HCT116 (cell line): ENCODE data around the gene SFTPB. TPM values are rescaled to one million over a fixed set of nuclear protein-coding genes. Genes with fewer than 3 reads are reported as not detected.

Source experiments
- ATAC-seq: fragments of 200-7000 bp; cut with Tn5 transposase; 2 replicates; pipeline ENCODE4 v1.9.1; 2020; ENCODE audit warnings: mild to moderate bottlenecking, moderate library complexity
- BruUV-seq: library from RNA; stranded (reverse); fragments of 400-500 nt; replicated peaks from 2 replicates; lab custom pipeline; 2021; lab: Mats Ljungman, UMichigan
- CTCF ChIA-PET: fragments of 300-600 bp; sonication (Branson Sonifier 250); formaldehyde crosslinking; loops from one replicate; lab custom pipeline; 2021; ENCODE audit warnings: antibody characterized with exemption; lab: Charles Lee
- POLR2A ChIA-PET: fragments of 300-600, 350-600 bp; sonication (Branson Sonifier 250); formaldehyde crosslinking; loops from one replicate; lab custom pipeline; 2021; ENCODE audit warnings: antibody characterized with exemption; lab: Charles Lee
- RAD21 ChIA-PET, 2 experiments: fragments of 300-600 bp; sonication (Branson Sonifier 250); formaldehyde crosslinking; loops; one replicate each; lab custom pipeline; 2023; ENCODE audit warnings: low total read pairs in 2 of 2; ENCODE audit not compliant: uncharacterized antibody in 2 of 2, unreplicated experiment in 2 of 2, low non-redundant PET in 1 of 2; lab: Charles Lee
- DNase-seq: peaks from one replicate; pipeline ENCODE4 v3.0.0-alpha.2; 2010; ENCODE audit warnings: low read depth, low spot score
- H2AFZ ChIP-seq: fragments of 200-600 bp; shearing (Covaris generic), sonication (generic); 2 replicates; pipeline ENCODE4 v1.6.1; 2017; ENCODE audit warnings: low read depth, mixed run types, mixed read lengths, antibody characterized with exemption, low read length; ENCODE audit not compliant: poor library complexity, severe bottlenecking
- H3K27ac ChIP-seq: 2 replicates; pipeline ENCODE4 v1.5.1; 2012; ENCODE audit warnings: low read depth, low read length
- H3K27me3 ChIP-seq: fragments of 200-600 bp; sonication (generic); 2 replicates; pipeline ENCODE4 v1.6.1; 2016; ENCODE audit warnings: mixed run types, low read length, mixed read lengths; ENCODE audit not compliant: insufficient read depth
- H3K36me3 ChIP-seq, 2 experiments: fragments of 200-500 bp in 1 of 2; fragments of 200-600 bp in 1 of 2; sonication (Bioruptor generic) in 1 of 2; sonication (generic) in 1 of 2; 2 replicates each; pipeline versions ENCODE4 v1.5.1 to v1.6.1; 2014 to 2016; ENCODE audit warnings: low read length in 2 of 2, inconsistent platforms in 1 of 2, mixed read lengths in 1 of 2, mixed run types in 1 of 2; ENCODE audit not compliant: insufficient read depth in 2 of 2, control insufficient read depth in 1 of 2
- H3K4me1 ChIP-seq, 2 experiments: fragments of 200-600 bp in 1 of 2; sonication (generic) in 1 of 2; 2 replicates each; pipeline versions ENCODE4 v1.5.1 to v1.6.1; 2012 to 2017; ENCODE audit warnings: low read length in 2 of 2, inconsistent platforms in 1 of 2, mild to moderate bottlenecking in 1 of 2, mixed read lengths in 1 of 2, mixed run types in 1 of 2, moderate library complexity in 1 of 2; ENCODE audit not compliant: insufficient read depth in 2 of 2, control insufficient read depth in 1 of 2
- H3K4me2 ChIP-seq: fragments of 200-600 bp; sonication (generic); 2 replicates; pipeline ENCODE4 v1.6.1; 2017; ENCODE audit warnings: mixed run types, low read length, mixed read lengths
- H3K4me3 ChIP-seq, 2 experiments: fragments of 200-600 bp in 1 of 2; sonication (generic) in 1 of 2; replicated peaks in 1 of 2; 2 replicates each; pipeline ENCODE4 v1.5.1; 2011 to 2016; ENCODE audit warnings: low read length in 2 of 2, control low read depth in 1 of 2, low read depth in 1 of 2, mild to moderate bottlenecking in 1 of 2, mixed read lengths in 1 of 2, mixed run types in 1 of 2
- H3K79me2 ChIP-seq: fragments of 200-600 bp; sonication (generic); 2 replicates; pipeline ENCODE4 v1.6.1; 2017; ENCODE audit warnings: mild to moderate bottlenecking, mixed run types, low read length, moderate library complexity, mixed read lengths; ENCODE audit not compliant: insufficient read depth
- H3K9ac ChIP-seq: fragments of 200-600 bp; sonication (generic); 2 replicates; pipeline ENCODE4 v1.6.1; 2016; ENCODE audit warnings: low read length, mixed read lengths
- H3K9me2 ChIP-seq: fragments of 200-600 bp; sonication (generic), shearing (Covaris generic); 2 replicates; pipeline ENCODE4 v1.6.1; 2017; ENCODE audit warnings: mixed run types, mild to moderate bottlenecking, moderate library complexity; ENCODE audit not compliant: insufficient read depth
- H3K9me3 ChIP-seq, 2 experiments: fragments of 200-500 bp in 1 of 2; fragments of 200-600 bp in 1 of 2; sonication (Bioruptor generic) in 1 of 2; sonication (generic) in 1 of 2; 2 replicates each; pipeline ENCODE4 v1.6.1; 2014 to 2017; ENCODE audit warnings: low read length in 2 of 2, mixed read lengths in 2 of 2, inconsistent platforms in 1 of 2, low read depth in 1 of 2, mild to moderate bottlenecking in 1 of 2, mixed run types in 1 of 2, moderate library complexity in 1 of 2; ENCODE audit not compliant: control insufficient read depth in 1 of 2, insufficient read depth in 1 of 2
- H4K20me1 ChIP-seq: fragments of 200-600 bp; sonication (generic), shearing (Covaris generic); 2 replicates; pipeline ENCODE4 v1.6.1; 2017; ENCODE audit warnings: mixed run types, mild to moderate bottlenecking, moderate library complexity; ENCODE audit not compliant: insufficient read depth
- ATF3 ChIP-seq: IDR thresholded peaks from 2 replicates; pipeline ENCODE4 v1.6.1; 2012
- EGR1 ChIP-seq: IDR thresholded peaks from 2 replicates; pipeline ENCODE4 v1.6.1; 2012; ENCODE audit warnings: low read depth
- ELF1 ChIP-seq: IDR thresholded peaks from 2 replicates; pipeline ENCODE4 v1.6.1; 2012; ENCODE audit warnings: low read depth, borderline replicate concordance
- EZH2 ChIP-seq: fragments of 200-600 bp; sonication (generic); IDR thresholded peaks from 2 replicates; pipeline ENCODE4 v1.6.1; 2017; ENCODE audit warnings: antibody characterized with exemption, mixed run types
- EZH2phosphoT487 ChIP-seq: fragments of 200-600 bp; IDR thresholded peaks from 2 replicates; pipeline ENCODE4 v1.6.1; 2018; ENCODE audit warnings: antibody characterized with exemption, borderline replicate concordance
- FOSL1 ChIP-seq: IDR thresholded peaks from 2 replicates; pipeline ENCODE4 v1.6.1; 2012; ENCODE audit warnings: low read depth
- JUND ChIP-seq: IDR thresholded peaks from 2 replicates; pipeline ENCODE4 v1.6.1; 2012
- MAX ChIP-seq: IDR thresholded peaks from 2 replicates; pipeline ENCODE4 v1.6.1; 2012
- POLR2A ChIP-seq: IDR thresholded peaks from 2 replicates; pipeline ENCODE4 v1.7.0; 2011; ENCODE audit warnings: borderline replicate concordance; ENCODE audit not compliant: insufficient read depth, insufficient read length; ENCODE audit errors: extremely low read depth
- RAD21 ChIP-seq: IDR thresholded peaks from 2 replicates; pipeline ENCODE4 v1.6.1; 2012; ENCODE audit warnings: low read depth, mild to moderate bottlenecking
- SIN3A ChIP-seq: IDR thresholded peaks from 2 replicates; pipeline ENCODE4 v1.6.1; 2012; ENCODE audit warnings: low read depth
- SP1 ChIP-seq: IDR thresholded peaks from 2 replicates; pipeline ENCODE4 v1.6.1; 2012; ENCODE audit warnings: low read depth
- SRF ChIP-seq: IDR thresholded peaks from 2 replicates; pipeline ENCODE4 v1.6.1; 2012; ENCODE audit warnings: low read depth
- TCF7L2 ChIP-seq: IDR thresholded peaks from 2 replicates; pipeline ENCODE4 v1.7.0; 2011; ENCODE audit warnings: borderline replicate concordance, inconsistent platforms; ENCODE audit not compliant: insufficient read depth, insufficient read length; ENCODE audit errors: extremely low read depth
- YY1 ChIP-seq: IDR thresholded peaks from 2 replicates; pipeline ENCODE4 v1.6.1; 2011; ENCODE audit warnings: low read length, low read depth, moderate library complexity, mild to moderate bottlenecking; ENCODE audit not compliant: insufficient replicate concordance; ENCODE audit errors: extremely low read depth
- ZFX ChIP-seq: fragments of 450-650 bp; IDR thresholded peaks from 2 replicates; pipeline ENCODE4 v1.6.1; 2017
- ZNF274 ChIP-seq: fragments of 200-500 bp; sonication (Bioruptor generic); IDR thresholded peaks from 2 replicates; pipeline ENCODE4 v1.6.1; 2014; ENCODE audit warnings: mild to moderate bottlenecking, low read depth, low read length, inconsistent platforms
- intact Hi-C: fragments of 100-400 bp; cut with micrococcal nuclease; formaldehyde crosslinking; loops from 2 replicates; pipeline ENCODE4 v1.10.0; 2022
- total RNA-seq: library from RNA; stranded (reverse); gene quantifications from one replicate; pipeline ENCODE4 v1.2.1, GENCODE V29; 2021; ENCODE audit not compliant: unreplicated experiment

SFTPB gene
- total RNA-seq, 1 experiment from 2014 or later: 13.3 TPM

GRCh38 chr2:85698880-85699254 is 30.9 kb upstream of the SFTPB start:
- H3K27ac ChIP-seq: no peak overlapping the region
- no peaks in the 10 kb centered on the region for H3K79me2 ChIP-seq
- intact Hi-C loops: no loop called here
- H3K4me2 ChIP-seq: no peak overlapping the region
- H3K36me3 ChIP-seq: no peaks in the 10 kb centered on the region
- ChIA-PET POLR2A (no interaction called here), RAD21 (no interaction called here), CTCF (interaction anchor here (1.3 kb wide), 1 partner anchor 61 kb away, joined by 3 read pairs; no protein-coding TSS in a partner anchor)
- no peaks in the 10 kb centered on the region for H3K9me3 ChIP-seq
- ATAC-seq (no peak), DNase-seq (no peak)
- H3K4me3 ChIP-seq: no peak overlapping the region
- no TSS peak for BruUV-seq
- H3K9me2 ChIP-seq: no peaks in the 10 kb centered on the region
- H3K27me3 ChIP-seq: no peaks in the 10 kb centered on the region
- H3K4me1 ChIP-seq: peaks cover 17 to 20% of the 10 kb centered on the region in 2 experiments
- no peaks in the 10 kb centered on the region for H4K20me1 ChIP-seq
- H2AFZ ChIP-seq: no peak overlapping the region
- TF ChIP-seq TCF7L2: no peak
- no peak for TF ChIP-seq JUND
- no peak for TF ChIP-seq ATF3
- no peak for TF ChIP-seq FOSL1
- no peak for TF ChIP-seq EZH2
- no peak for TF ChIP-seq ZNF274
- no peak for TF ChIP-seq RAD21
- no peak for TF ChIP-seq ZFX
- no peak overlapping the region for H3K9ac ChIP-seq

GRCh38 chr2:85698184-85698879 is 30.3 kb upstream of the SFTPB start:
- H4K20me1 ChIP-seq: no peaks in the 10 kb centered on the region
- ATAC-seq (no peak), DNase-seq (no peak)
- H3K27ac ChIP-seq: no peak overlapping the region
- no peak overlapping the region for H3K4me3 ChIP-seq
- ChIA-PET RAD21 (interaction anchor here in 1 of 2 experiments (0.5 kb wide), 1 partner anchor 19 kb away, joined by 4 read pairs; no protein-coding TSS in a partner anchor), CTCF (no interaction called here), POLR2A (no interaction called here)
- no peak overlapping the region for H2AFZ ChIP-seq
- H3K4me2 ChIP-seq: no peak overlapping the region
- H3K27me3 ChIP-seq: no peaks in the 10 kb centered on the region
- no peaks in the 10 kb centered on the region for H3K9me3 ChIP-seq
- no peak overlapping the region for H3K9ac ChIP-seq
- intact Hi-C loops: no loop called here
- no peaks in the 10 kb centered on the region for H3K36me3 ChIP-seq
- no peak for TF ChIP-seq EZH2
- TF ChIP-seq EZH2phosphoT487: no peak
- TF ChIP-seq YY1: no peak
- no peak for TF ChIP-seq MAX
- no peak for TF ChIP-seq POLR2A
- no peak for TF ChIP-seq SRF
- no peak for TF ChIP-seq ELF1
- TF ChIP-seq EGR1: no peak
- no peak for TF ChIP-seq SIN3A
- no peak for TF ChIP-seq ZFX
- TF ChIP-seq ATF3: no peak
- TF ChIP-seq SP1: no peak
- no TSS peak for BruUV-seq
- H3K79me2 ChIP-seq: no peaks in the 10 kb centered on the region
- no peaks in the 10 kb centered on the region for H3K9me2 ChIP-seq
- peaks cover 17 to 20% of the 10 kb centered on the region in 2 experiments for H3K4me1 ChIP-seq
